ENCODE results near the gene FECH. TPM values are rescaled to one million over a fixed set of nuclear protein-coding genes. Genes with fewer than 3 reads are reported as not detected.

FECH gene
- total RNA-seq, 1 experiment from 2014 or later, result 24.1 TPM

DNA sequence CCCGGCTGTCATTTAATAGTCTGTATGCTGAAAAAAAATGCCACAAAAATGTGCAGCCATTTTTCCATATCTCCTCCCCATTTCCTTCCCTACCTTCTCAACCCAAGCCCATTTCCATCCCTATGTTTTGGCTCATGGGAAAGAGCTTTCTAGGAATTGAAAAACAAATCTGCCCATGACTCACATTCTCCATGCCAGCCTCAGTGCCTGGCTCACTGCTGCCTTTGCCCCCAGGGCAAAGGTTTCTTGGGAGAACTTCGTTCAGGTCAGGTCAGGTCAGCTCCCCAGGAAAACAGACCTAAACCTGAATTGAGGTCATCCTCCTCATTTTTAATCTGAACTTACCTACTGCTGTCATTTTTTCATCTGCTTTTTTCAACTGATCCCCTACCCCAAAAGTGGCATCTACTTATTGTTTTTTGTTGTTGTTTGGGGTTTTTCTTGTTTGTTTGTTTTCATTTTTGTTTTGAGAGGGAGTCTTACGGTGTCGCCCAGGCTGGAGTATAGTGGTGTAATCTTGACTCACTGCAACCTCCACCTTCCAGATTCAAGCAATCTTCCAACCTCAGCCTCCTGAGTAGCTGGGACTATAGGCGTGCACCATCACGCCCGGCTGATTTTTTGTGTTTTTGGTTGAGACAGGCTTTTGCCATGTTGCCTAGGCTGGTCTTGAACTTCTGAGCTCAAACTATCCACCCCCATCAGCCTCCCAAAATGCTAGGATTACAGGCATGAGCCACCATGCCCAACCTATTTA lies 66.7 kb downstream of the FECH start:
- H3K14ac ChIP-seq (ENCODE audit: insufficient read depth, low read length), result no peak overlapping the region
- no peak overlapping the region for H4K5ac ChIP-seq (ENCODE audit: insufficient read length, low read depth, low read length)
- no peak overlapping the region for H4K8ac ChIP-seq (replicated peaks; ENCODE audit: insufficient read length, low read depth, low read length)
- no peaks in the 10 kb centered on the region for H3K79me1 ChIP-seq (ENCODE audit: insufficient read depth, low read depth, low read length, poor library complexity, severe bottlenecking)
- TF ChIP-seq, protein P1, sequence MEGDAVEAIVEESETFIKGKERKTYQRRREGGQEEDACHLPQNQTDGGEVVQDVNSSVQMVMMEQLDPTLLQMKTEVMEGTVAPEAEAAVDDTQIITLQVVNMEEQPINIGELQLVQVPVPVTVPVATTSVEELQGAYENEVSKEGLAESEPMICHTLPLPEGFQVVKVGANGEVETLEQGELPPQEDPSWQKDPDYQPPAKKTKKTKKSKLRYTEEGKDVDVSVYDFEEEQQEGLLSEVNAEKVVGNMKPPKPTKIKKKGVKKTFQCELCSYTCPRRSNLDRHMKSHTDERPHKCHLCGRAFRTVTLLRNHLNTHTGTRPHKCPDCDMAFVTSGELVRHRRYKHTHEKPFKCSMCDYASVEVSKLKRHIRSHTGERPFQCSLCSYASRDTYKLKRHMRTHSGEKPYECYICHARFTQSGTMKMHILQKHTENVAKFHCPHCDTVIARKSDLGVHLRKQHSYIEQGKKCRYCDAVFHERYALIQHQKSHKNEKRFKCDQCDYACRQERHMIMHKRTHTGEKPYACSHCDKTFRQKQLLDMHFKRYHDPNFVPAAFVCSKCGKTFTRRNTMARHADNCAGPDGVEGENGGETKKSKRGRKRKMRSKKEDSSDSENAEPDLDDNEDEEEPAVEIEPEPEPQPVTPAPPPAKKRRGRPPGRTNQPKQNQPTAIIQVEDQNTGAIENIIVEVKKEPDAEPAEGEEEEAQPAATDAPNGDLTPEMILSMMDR (conservative IDR thresholded peaks at IDR 0.05), result no peak
- no peak overlapping the region for H2AFZ ChIP-seq (ENCODE audit: low read length)
- H2BK12ac ChIP-seq (ENCODE audit: insufficient read length, low read depth, low read length), result no peak overlapping the region
- no peak overlapping the region for H3K56ac ChIP-seq (ENCODE audit: insufficient read length, low read depth, low read length)
- no peak overlapping the region for H3K9ac ChIP-seq (ENCODE audit: extremely low read depth, insufficient read length, low read length)
- H3K4me1 Mint-ChIP-seq, result no peaks in the 10 kb centered on the region
- no peak overlapping the region for H3K18ac ChIP-seq (ENCODE audit: insufficient read length, low read depth, low read length)
- H3K27me3 ChIP-seq (ENCODE audit: insufficient read depth, low read length), result no peaks in the 10 kb centered on the region
- H3K4ac ChIP-seq (ENCODE audit: low read depth, low read length), result no peak overlapping the region
- H4K91ac ChIP-seq (ENCODE audit: insufficient read length, low read depth, low read length), result no peak overlapping the region
- H3K36me3 Mint-ChIP-seq (ENCODE audit: insufficient read depth in 1 of 3, low read depth in 3 of 3), result no peaks in the 10 kb centered on the region
- no peak overlapping the region for H2BK15ac ChIP-seq (ENCODE audit: low read depth, low read length)
- H3K9me3 ChIP-seq (ENCODE audit: control insufficient read depth, low read depth, low read length), result no peaks in the 10 kb centered on the region
- no peaks in the 10 kb centered on the region for H3K79me2 ChIP-seq (ENCODE audit: insufficient read depth, low read length)
- H4K20me1 ChIP-seq (ENCODE audit: control insufficient read depth, insufficient read depth, insufficient read length), result no peaks in the 10 kb centered on the region
- no peak overlapping the region for H3K27ac Mint-ChIP-seq
- no peak overlapping the region for H2AK5ac ChIP-seq (ENCODE audit: insufficient read length, low read length)
- H2BK20ac ChIP-seq (ENCODE audit: low read depth, low read length, poor library complexity, severe bottlenecking), result no peak overlapping the region
- H3K27me3 Mint-ChIP-seq (ENCODE audit: low read depth), result no peaks in the 10 kb centered on the region; the same call in 1 of the 2 replicates
- H3K4me2 ChIP-seq (ENCODE audit: insufficient read depth, insufficient read length, low read length), result no peak overlapping the region
- WGBS (ENCODE audit: extremely low coverage, insufficient read length, low lambda C conversion rate), result no CpG with 5 or more reads among the region's 7 CpGs
- no peaks in the 10 kb centered on the region for H3K23me2 ChIP-seq (ENCODE audit: insufficient read length, low read depth, low read length, poor library complexity, severe bottlenecking)
- no peak for DNase-seq
- H3K4me3 Mint-ChIP-seq, result no peak overlapping the region
- no peak overlapping the region for H3K27ac ChIP-seq (ENCODE audit: insufficient read length, low read depth, low read length)
- peaks cover 3 to 5% of the 10 kb centered on the region in 2 experiments; a peak in 2 of 5 replicates for H3K9me3 Mint-ChIP-seq
- H2BK120ac ChIP-seq (ENCODE audit: low read depth, low read length, poor library complexity, severe bottlenecking), result no peak overlapping the region
- H2BK5ac ChIP-seq (ENCODE audit: insufficient read length, low read length), result no peak overlapping the region
- H3T11ph ChIP-seq (ENCODE audit: low read length), result no peak overlapping the region
- H3K4me1 ChIP-seq (ENCODE audit: insufficient read depth, low read length), result no peaks in the 10 kb centered on the region
- H3K23ac ChIP-seq (ENCODE audit: insufficient read length, low read depth, low read length), result no peak overlapping the region

All from H9 (cell line).